ENCODE measurements around the gene SPATA31E1. TPM values are rescaled to one million over a fixed set of nuclear protein-coding genes. Genes with fewer than 3 reads are reported as not detected.

SPATA31E1 gene
- total RNA-seq, 1 experiment from 2014 or later, result 0.04 TPM

DNA sequence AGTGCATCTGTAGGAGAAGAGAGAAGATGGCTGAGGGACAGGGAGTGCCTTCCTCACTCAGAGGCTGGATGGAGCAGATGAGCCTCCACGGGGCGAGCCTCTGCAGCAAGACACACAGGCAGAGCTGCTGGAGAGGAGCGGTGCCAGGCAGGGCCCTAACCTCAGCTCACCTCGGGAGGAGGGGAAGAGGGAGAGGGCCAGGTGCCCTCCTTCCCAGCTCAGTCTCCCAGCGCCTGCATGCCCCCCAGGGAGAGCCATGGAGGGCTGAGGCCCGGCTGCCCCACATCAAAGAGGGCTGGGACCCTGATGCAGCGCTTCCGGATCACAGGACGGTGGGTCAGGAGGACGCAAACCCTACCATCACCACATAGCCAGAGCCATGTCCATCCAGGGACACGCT is 13.6 kb upstream of the SPATA31E1 start:
- Histone ChIP-seq H3F3A (ENCODE audit: low read length, unreplicated experiment) (no peaks in the 10 kb centered on the region), H2AFZ (ENCODE audit: low read length) (no peak overlapping the region), H3K36me3 (ENCODE audit: low read depth, low read length) (no peaks in the 10 kb centered on the region), H4K20me1 (ENCODE audit: low read length) (no peaks in the 10 kb centered on the region), H3K4me1 (ENCODE audit: insufficient read depth, low read length) (peaks cover 4% of the 10 kb centered on the region; the same call in 1 of the 2 replicates), H3K27ac (ENCODE audit: low read length) (no peak overlapping the region), H3K79me2 (ENCODE audit: low read length) (no peaks in the 10 kb centered on the region), H3K9me3 (ENCODE audit: low read length) (no peaks in the 10 kb centered on the region), H3K9me2 (replicated peaks; ENCODE audit: low read length) (no peaks in the 10 kb centered on the region), H3K4me2 (ENCODE audit: low read length) (no peak overlapping the region), H3K9ac (ENCODE audit: low read length) (no peak overlapping the region), H3K4me3 (ENCODE audit: low read length) (no peak overlapping the region), H3K27me3 (ENCODE audit: low read length) (no peaks in the 10 kb centered on the region)
- DNase-seq (no peak), ATAC-seq (no peak)
- TF ChIP-seq CTCF (conservative IDR thresholded peaks at IDR 0.05; ENCODE audit: low read depth, low read length) (no peak), EZH2phosphoT487 (IDR thresholded peaks at IDR 0.05; ENCODE audit: borderline replicate concordance, low read length) (no peak), EZH2 (IDR thresholded peaks at IDR 0.05; ENCODE audit: low read length, unreplicated experiment) (no peak)
- BruUV-seq (replicated peaks), result no TSS peak
- ChIA-PET CTCF (no interaction called here), POLR2A (ENCODE audit: unreplicated experiment) (no interaction called here)
- intact Hi-C loops (cut with micrococcal nuclease), result no loop called here

GRCh38 chr9:87871425-87872078 is 11.1 kb upstream of the SPATA31E1 start:
- CTCF ChIA-PET, result no interaction called here
- H2AFZ ChIP-seq (ENCODE audit: low read length), result no peak overlapping the region

More at GRCh38 chr9:87871425-87872078, 11.1 kb upstream of the SPATA31E1 start:
- no TSS peak for BruUV-seq (replicated peaks)
- Histone ChIP-seq H3K9me2 (replicated peaks; ENCODE audit: low read length) (no peaks in the 10 kb centered on the region), H3K4me3 (ENCODE audit: low read length) (no peak overlapping the region), H3K4me2 (ENCODE audit: low read length) (no peak overlapping the region), H3K27me3 (ENCODE audit: low read length) (no peaks in the 10 kb centered on the region), H3K36me3 (ENCODE audit: low read depth, low read length) (no peaks in the 10 kb centered on the region), H3K79me2 (ENCODE audit: low read length) (no peaks in the 10 kb centered on the region), H3K9me3 (ENCODE audit: low read length) (no peaks in the 10 kb centered on the region), H3K27ac (ENCODE audit: low read length) (no peak overlapping the region), H3K9ac (ENCODE audit: low read length) (no peak overlapping the region), H4K20me1 (ENCODE audit: low read length) (no peaks in the 10 kb centered on the region), H3F3A (ENCODE audit: low read length, unreplicated experiment) (no peaks in the 10 kb centered on the region), H3K4me1 (ENCODE audit: insufficient read depth, low read length) (no peaks in the 10 kb centered on the region)
- ATAC-seq (no peak), DNase-seq (no peak)
- TF ChIP-seq CTCF (conservative IDR thresholded peaks at IDR 0.05; ENCODE audit: low read depth, low read length), result no peak
- POLR2A ChIA-PET (ENCODE audit: unreplicated experiment), result no interaction called here
- intact Hi-C loops (cut with micrococcal nuclease), result no loop called here

Measured in PC-3 (cell line).